ENCODE data around the gene PRDM16. TPM values are rescaled to one million over a fixed set of nuclear protein-coding genes. Genes with fewer than 3 reads are reported as not detected.

PRDM16 gene
- total and polyA plus RNA-seq, 2 of the 8 experiments (the other 6 are each of a cell fraction or from before 2014, with no cell fraction given) = 0.39 to 0.43 TPM

DNA sequence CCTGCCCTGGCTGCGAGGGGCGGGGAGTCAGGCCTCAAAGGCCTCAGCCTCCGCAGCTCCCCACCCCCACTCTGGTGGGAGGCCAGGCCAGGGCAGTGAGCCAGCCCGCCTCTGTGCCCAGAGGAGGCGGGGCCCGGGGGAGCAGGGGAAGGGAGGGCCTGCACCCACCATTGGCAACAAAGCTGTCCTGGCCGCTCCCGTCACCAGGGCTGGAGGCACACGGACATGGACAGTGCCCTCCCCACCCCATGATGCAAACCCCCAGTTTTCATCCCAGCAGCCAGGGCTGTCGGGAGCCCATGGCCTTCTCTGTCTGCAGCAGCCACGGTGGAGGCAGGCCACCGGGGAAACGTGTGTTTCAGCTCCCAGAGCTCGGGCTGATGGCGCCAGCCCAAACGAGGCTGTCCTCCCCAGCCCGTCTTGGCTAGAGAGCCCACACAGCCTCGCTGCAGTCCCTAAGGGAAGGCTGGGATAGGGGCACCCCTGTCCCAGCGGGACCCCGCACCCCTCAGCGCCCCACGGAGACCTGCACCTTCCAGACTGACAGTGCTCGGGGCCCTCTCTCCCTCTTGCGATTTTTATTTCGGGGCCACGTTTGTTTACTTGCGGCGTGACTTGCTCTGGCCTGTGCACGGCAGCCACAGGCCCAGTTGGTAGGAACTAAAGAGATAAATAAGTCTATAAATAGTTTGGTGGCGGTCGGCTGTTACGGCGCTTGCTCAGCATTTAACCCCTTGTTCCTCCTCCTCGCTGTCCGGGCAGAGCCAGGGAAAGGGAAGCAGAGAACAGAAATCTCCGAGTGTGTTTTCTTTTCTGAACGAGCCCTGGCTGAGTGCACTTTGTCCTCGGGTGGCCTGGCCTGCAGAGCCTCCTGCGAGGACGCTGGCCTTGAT, 101.8 kb downstream of the PRDM16 start:
- Histone ChIP-seq H3K56ac (replicated peaks; ENCODE audit: insufficient read length, low read depth, low read length) (no peak overlapping the region), H3K18ac (ENCODE audit: extremely low read depth, low read length) (no peak overlapping the region; the same call in 1 of the 2 replicates), H2BK5ac (ENCODE audit: low read depth, low read length) (0 out of 2 replicates have a peak overlapping the region, but pooled peaks have one; percentile 44), H3K9ac (replicated peaks in 1 of 4; ENCODE audit: extremely low read depth in 1 of 4, low read depth in 3 of 4, low read length in 3 of 4) (no peak overlapping the region), H3K79me1 (ENCODE audit: low read depth, low read length) (no peaks in the 10 kb centered on the region), H3K27me3 (replicated peaks in 1 of 4; ENCODE audit: control insufficient read depth in 3 of 4, extremely low read depth in 1 of 4, insufficient read depth in 3 of 4, low read length in 3 of 4) (no peaks in the 10 kb centered on the region), H4K20me1 (replicated peaks in 1 of 2; ENCODE audit: control insufficient read depth in 1 of 2, insufficient read depth in 2 of 2, low read length in 2 of 2) (peaks cover 0 to 3% of the 10 kb centered on the region in 2 experiments), H4K8ac (ENCODE audit: extremely low read depth, insufficient read depth, low read length) (peak overlapping the region; percentile 69; the same call in 1 of the 2 replicates), H3K4ac (replicated peaks; ENCODE audit: insufficient read length, low read depth, low read length) (no peak overlapping the region), H3K14ac (ENCODE audit: insufficient read length) (no peak overlapping the region), H2BK15ac (ENCODE audit: low read length) (no peak overlapping the region), H4K5ac (ENCODE audit: insufficient read length, low read depth, low read length) (peak overlapping the region; percentile 15), H4K91ac (replicated peaks; ENCODE audit: insufficient read length, low read length) (no peak overlapping the region), H2BK20ac (ENCODE audit: low read length) (no peak overlapping the region), H3K4me1 (replicated peaks in 1 of 4; ENCODE audit: control insufficient read depth in 3 of 4, insufficient read depth in 4 of 4, low read length in 3 of 4) (peaks cover 0 to 9% (median 4%) of the 10 kb centered on the region in 4 experiments; a peak in 5 of 7 replicates), H2BK12ac (ENCODE audit: low read depth, low read length) (no peak overlapping the region), H3K23ac (ENCODE audit: insufficient read length) (no peak overlapping the region), H3K27ac (ENCODE audit: low read depth, low read length) (no peak overlapping the region; the same call in 1 of the 2 replicates), H3K23me2 (ENCODE audit: low read depth, low read length) (peaks cover 2% of the 10 kb centered on the region; the same call in 1 of the 2 replicates), H3K4me2 (ENCODE audit: insufficient read depth in 1 of 2, low read depth in 2 of 2, low read length in 2 of 2) (no peak overlapping the region), H3K9me3 (ENCODE audit: insufficient read depth in 2 of 2, low read depth in 1 of 2, low read length in 1 of 2) (no peaks in the 10 kb centered on the region), H2AK5ac (ENCODE audit: low read depth, low read length) (no peak overlapping the region), H2AFZ (ENCODE audit: low read length) (no peak overlapping the region; the same call in 1 of the 2 replicates), H3K79me2 (ENCODE audit: control insufficient read depth in 1 of 2, insufficient read depth in 2 of 2, low read length in 2 of 2) (no peaks in the 10 kb centered on the region), H3K36me3 (ENCODE audit: control insufficient read depth in 2 of 4, insufficient read depth in 4 of 4, low read length in 3 of 4) (no peaks in the 10 kb centered on the region), H3K4me3 (ENCODE audit: extremely low read depth in 1 of 4, insufficient read depth in 2 of 4, low read depth in 3 of 4, low read length in 4 of 4) (no peak overlapping the region), H2BK120ac (replicated peaks; ENCODE audit: low read depth, low read length) (no peak overlapping the region)
- DNase-seq (ENCODE audit: low read depth in 1 of 2, low spot score in 2 of 2) (no peak), FAIRE-seq (no peak)
- 85% methylated on average over 31 of the region's 40 CpGs; no CpG with 5 or more reads in 1 of the 2 experiments for WGBS, 2 experiments (ENCODE audit: extremely low coverage in 1 of 2, insufficient coverage in 1 of 2, insufficient read length in 1 of 2, insufficient replicate concordance in 2 of 2, low coverage in 1 of 2, low lambda C conversion rate in 2 of 2, missing lambda C conversion rate in 1 of 2)
- ChIA-PET CTCF (ENCODE audit: partially characterized antibody) (interaction anchor here (0.8 to 0.9 kb wide), 2 partner anchors 19 to 36 kb away, joined by 3 read pairs; no protein-coding TSS in a partner anchor), POLR2A (ENCODE audit: partially characterized antibody) (no interaction called here)
- TF ChIP-seq BACH1 (IDR thresholded peaks at IDR 0.05; ENCODE audit: low read length) (no peak), ZNF274 (IDR thresholded peaks at IDR 0.05; ENCODE audit: borderline replicate concordance, extremely low read depth, low read length) (no peak), NRF1 (IDR thresholded peaks at IDR 0.05; ENCODE audit: low read depth, low read length) (no peak), SIX5 (IDR thresholded peaks at IDR 0.05; ENCODE audit: low read depth, low read length) (no peak), RAD21 (IDR thresholded peaks at IDR 0.05 in 1 of 2, conservative IDR thresholded peaks at IDR 0.05 in 1 of 2; ENCODE audit: low read depth in 2 of 2, low read length in 2 of 2) (no peak), POLR2A (IDR thresholded peaks at IDR 0.05; ENCODE audit: control extremely low read depth in 1 of 2, low read depth in 2 of 2, low read length in 2 of 2) (no peak), SP4 (IDR thresholded peaks at IDR 0.05; ENCODE audit: low read length) (no peak), SIN3A (conservative IDR thresholded peaks at IDR 0.05 in 1 of 2, IDR thresholded peaks at IDR 0.05 in 1 of 2; ENCODE audit: low read depth in 1 of 2, low read length in 2 of 2) (no peak), HDAC6 (IDR thresholded peaks at IDR 0.05; ENCODE audit: low read depth, low read length) (no peak), CBX5 (IDR thresholded peaks at IDR 0.05; ENCODE audit: low read depth, low read length) (no peak), ASH2L (IDR thresholded peaks at IDR 0.05; ENCODE audit: low read length) (no peak)
- TF ChIP-seq, protein P1, sequence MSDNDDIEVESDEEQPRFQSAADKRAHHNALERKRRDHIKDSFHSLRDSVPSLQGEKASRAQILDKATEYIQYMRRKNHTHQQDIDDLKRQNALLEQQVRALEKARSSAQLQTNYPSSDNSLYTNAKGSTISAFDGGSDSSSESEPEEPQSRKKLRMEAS (IDR thresholded peaks at IDR 0.05) = no peak

Data from H1 (cell line).